Measurements from ENCODE around the gene CHSY1. TPM values are rescaled to one million over a fixed set of nuclear protein-coding genes. Genes with fewer than 3 reads are reported as not detected.

Gene CHSY1
- total RNA-seq, 2 donors from 2014 or later: 48.6 to 57.3 TPM

DNA sequence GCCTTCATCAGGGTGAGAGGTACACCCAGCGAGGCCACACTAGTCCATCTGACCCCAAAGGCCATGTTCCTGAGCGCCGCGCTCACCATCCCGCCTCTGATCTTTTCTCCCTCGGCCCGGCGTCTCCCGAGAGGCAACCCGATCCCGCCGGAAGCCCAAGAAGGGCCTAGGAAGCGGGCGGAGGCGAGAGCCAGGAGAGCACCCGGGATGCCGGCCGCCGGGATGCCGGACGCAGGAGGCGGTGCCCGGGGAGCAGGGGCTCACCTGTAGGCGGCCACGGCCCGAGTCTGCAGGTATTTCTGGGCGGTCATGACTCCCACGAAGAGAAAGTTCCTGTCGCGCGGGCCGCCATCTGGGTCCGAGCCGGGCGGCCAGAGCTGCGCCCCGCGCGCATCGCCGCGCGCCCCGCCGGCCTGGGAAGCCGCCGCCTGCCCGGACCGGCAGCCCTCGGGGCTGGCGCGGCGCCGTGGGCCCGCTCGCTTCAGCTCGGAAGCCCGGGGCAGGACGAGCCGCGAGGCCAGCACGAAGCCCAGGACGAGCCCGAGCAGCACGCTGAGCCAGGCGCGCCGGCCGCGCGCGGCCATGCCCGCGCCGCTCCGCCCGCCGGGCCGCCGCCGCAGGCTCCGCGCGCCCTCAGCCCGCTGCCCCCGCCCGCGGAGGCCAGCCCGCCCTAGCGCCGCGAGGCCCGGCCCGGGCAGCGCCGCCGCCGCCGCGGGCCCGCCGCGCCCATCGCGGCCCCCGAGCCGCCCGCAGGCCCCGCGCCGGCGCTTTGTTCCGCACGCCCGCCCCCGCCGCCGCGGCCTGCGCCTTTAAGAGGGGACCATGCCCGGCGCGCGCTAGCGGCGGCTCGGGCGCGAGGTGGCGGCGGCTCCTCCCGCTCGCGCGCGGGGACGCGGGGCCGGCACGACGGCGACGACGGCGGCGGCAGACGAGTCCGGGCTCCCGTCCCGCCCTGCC lies 697 bp downstream of the CHSY1 start:
- intact Hi-C loops (cut with DNase I): loop anchor here in 1 of 2 donors (5.0 kb wide), 1 partner anchor 54 kb away; no protein-coding TSS in a partner anchor
- DNase-seq (ENCODE audit: low spot score): no peak

DNA sequence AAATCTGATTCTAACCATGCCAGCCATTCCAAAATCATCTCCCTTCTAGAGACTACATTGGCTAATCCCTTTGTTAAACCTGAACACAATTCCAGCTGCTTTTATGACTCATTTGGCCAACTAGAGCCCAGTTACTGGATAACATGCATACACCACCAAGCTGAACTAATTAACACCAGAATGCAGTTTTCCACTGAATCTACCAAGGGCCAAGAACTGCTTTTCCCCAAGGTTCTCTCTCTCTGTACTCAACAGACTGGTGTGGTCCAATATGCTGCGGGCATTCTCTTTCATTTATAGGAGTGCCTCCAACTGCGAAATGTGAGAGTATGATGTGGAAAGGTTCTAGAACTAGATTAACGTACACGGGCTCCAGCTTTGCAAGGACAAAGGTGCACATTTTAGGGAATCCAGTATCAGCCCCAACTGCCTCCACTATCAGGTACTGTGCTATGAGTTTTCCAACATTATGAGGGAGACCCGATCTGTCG lies 1.5 kb downstream of the CHSY1 start:
- intact Hi-C loops (cut with DNase I): loop anchor here in 1 of 2 donors (5.0 kb wide), 1 partner anchor 53 kb away; no protein-coding TSS in a partner anchor
- no peak for DNase-seq (ENCODE audit: low spot score)

DNA sequence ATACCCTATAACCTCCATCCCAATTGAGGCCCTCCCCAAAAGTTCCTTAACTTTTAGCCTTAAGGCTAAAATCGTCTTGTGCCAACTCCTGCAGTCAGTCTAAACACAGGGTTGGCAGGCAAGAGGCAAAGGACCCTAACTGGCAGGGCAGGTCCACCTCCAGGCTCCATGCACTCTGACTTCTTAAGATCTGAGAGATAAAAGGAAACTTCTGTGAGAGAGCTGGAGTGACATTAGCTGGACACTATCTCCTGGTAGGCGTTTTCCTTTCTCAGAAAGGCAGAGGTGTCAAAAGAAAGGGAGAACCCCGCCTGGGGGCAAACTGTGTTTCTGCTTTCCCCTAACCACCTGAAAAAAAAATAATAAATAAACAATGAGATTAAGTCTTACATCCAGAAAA lies 3.6 kb downstream of the CHSY1 start:
- intact Hi-C loops (cut with DNase I): loop anchor here in 1 of 2 donors (10.0 kb wide), 1 partner anchor 73 kb away; no protein-coding TSS in a partner anchor
- no peak for DNase-seq (ENCODE audit: low spot score)

DNA sequence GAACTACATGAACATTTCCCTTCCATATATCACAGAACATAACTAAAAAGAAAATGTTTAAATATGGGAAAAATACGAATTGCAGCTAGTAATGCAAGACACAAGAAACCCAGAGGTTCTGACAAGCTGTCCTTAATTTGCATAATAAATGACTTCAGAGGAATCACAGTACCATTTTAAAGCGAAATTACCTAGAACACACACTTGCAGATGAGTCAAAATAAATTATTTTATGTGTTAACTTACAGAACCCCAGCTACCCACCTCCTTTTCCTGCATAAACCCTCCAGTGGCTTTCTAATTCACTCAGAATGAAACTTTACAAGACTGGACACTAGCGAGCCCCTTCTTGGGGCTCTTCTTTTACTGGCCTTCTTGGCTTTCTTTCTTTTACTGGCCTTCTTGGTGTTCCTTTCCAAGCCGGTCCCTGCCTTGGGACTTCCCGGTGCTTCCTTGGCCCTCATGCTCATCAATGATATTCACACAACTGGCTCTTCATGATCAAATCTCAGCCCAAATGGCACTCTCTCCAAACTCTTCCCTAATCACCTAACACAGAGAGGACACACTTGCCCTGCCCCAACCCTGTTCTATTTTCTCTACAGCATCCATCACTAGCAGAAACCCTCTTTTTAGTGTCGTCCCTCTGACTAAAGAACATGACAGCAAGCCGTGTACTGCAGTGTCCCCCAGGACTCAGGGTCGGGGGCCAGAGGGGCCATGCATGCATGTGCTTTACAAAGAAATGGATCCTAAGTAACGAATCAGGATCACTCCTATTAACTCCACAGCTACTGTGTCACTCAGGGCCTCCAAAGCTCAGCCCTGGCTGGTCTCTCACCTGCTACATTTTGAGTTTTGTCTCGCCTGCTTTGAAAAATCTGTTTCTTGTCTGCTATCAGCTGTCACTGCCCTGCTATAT lies 4.8 kb downstream of the CHSY1 start:
- intact Hi-C loops (cut with DNase I): loop anchor here in 1 of 2 donors (10.0 kb wide), 1 partner anchor 72 kb away; no protein-coding TSS in a partner anchor

GRCh38 chr15:101246391-101246790 lies 5.5 kb downstream of the CHSY1 start:
- intact Hi-C loops (cut with DNase I): loop anchor here in 1 of 2 donors (10.0 kb wide), 1 partner anchor 72 kb away; no protein-coding TSS in a partner anchor
- DNase-seq (ENCODE audit: low spot score): no peak

More for the DNA sequence above, 4.8 kb downstream of the CHSY1 start:
- DNase-seq (ENCODE audit: low spot score): no peak

DNA sequence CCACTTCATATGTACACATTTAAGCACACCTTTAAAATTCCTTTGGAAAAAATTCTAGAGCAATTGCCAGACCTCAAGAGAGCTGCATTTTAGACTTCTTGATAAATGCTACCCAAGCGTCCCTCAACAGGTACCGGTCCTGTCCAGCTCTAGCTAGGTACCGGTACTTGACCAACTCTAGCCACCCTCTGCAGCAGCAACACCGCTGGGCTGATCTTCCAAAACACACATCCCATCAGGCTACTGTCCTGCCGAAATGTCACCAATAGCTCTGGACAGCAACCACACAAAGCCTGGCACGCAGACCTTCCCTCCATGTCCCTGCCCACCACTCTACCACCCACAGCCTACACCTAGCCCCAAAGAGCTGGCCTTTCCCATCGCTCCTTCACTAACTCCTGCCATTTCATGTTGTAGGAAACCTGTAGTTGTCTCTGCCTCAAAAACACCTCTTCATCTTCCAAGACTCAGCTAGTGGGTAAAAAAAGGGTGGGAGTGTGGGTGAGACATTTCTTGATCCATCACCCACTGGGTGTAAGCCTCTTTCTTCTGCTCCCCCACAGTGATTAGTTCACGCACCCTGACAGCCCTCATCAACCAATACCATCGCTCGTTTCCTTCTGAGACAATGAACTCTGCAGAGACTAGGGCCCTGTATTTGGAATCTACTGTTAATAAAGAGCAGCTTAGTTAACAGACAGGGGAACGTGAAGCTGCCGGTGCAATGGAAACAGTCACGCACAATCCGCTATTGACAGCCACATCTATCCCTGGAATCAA lies 6.8 kb downstream of the CHSY1 start:
- intact Hi-C loops (cut with DNase I): loop anchor here in 1 of 2 donors (10.0 kb wide), 1 partner anchor 70 kb away; no protein-coding TSS in a partner anchor
- DNase-seq (ENCODE audit: low spot score): no peak

DNA sequence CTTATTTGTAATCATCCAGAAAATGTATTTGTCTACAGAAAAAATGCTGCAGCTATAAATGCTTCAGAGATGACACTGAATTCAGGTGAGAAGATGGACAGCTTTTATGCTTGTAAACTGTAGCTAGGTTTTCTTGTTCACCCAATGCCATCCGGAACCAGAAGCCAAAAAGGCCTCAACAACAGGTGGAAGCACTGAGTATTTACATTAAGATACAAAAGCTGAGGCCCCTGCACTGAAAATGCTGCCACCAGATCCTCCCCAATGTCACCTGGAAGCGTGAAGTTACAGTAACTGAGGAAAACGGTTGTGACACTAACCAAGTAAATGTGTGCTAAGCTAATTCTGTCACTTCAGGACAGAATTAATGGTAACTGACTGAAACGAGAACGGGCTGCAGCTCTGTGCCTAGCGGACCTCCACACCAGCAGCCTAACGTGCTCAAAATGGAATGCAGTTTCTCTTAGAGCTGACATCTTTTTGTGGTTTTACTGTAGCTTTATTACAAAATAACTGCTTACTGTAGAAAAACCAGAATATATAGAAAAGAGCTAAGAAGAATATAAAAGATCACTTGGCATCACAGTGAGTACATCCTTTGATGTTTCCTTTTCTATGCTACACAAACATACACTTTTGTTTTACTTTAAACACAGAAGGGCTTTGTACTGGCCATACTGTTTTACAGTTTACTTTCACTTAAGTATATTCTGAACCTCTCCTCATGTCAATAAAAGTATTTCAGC lies 7.6 kb downstream of the CHSY1 start:
- intact Hi-C loops (cut with DNase I): loop anchor here in 1 of 2 donors (10.0 kb wide), 1 partner anchor 69 kb away; no protein-coding TSS in a partner anchor
- no peak for DNase-seq (ENCODE audit: low spot score)

GRCh38 chr15:101243420-101243819 lies 8.4 kb downstream of the CHSY1 start:
- DNase-seq (ENCODE audit: low spot score): no peak
- intact Hi-C loops (cut with DNase I): loop anchor here in 1 of 2 donors (10.0 kb wide), 1 partner anchor 69 kb away; no protein-coding TSS in a partner anchor

DNA sequence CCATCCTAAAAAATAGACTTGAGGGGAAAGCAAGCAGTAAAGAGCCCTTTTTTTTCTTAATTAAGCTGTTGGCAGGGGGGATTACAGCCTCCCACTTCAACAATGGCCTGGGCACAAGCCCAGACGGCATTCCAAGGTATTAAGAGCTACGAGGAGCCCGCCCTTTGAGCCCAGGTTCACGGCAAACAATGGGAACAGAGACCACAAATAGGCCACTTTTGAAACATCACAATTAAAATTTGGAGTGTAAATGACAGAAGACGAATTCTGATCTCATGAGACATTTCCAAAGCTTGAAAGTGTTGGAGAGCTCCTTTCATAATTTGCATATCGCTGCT lies 8.9 kb downstream of the CHSY1 start:
- intact Hi-C loops (cut with DNase I): loop anchor here in 1 of 2 donors (10.0 kb wide), 1 partner anchor 68 kb away; no protein-coding TSS in a partner anchor
- no peak for DNase-seq (ENCODE audit: low spot score)

DNA sequence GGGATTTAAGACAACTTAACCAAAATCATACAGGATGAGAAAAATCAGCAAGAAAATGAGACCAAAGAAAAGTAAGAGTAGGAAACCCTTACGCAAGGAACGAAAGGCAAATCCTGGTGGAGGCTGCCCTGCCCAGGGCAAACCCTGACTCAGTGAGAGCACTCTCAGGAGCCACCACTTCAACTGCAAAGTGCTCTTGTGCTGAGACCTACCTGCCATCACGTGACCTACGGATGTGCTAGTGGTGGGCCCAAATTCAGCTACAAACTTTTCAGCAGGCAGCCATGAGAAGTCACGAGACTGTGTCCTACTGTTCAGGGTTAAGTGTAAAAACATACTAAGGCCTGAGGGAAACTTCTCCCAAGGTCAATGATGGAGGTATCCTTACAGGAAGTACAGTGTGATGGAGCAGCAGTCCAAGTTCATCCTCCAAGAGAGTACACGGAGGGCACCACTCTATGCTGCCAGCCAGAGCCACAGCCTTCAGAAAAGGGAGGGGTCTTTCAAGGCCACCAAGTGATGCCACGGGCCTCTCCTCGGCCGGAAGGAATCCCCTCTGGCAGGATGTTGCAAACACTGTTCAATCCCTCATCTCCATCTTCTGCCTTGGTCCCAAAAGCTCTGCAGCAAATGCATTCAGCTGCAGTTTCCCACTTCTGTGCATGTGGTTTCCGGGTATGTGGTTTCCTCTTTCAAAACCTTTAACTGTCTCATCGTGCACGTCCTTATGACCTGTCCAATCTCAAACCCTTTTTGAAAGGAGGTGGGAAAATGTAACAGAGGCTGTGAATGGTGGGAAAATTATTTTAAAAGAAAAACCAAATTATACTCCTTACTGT lies 9.5 kb downstream of the CHSY1 start:
- intact Hi-C loops (cut with DNase I): loop anchor here in 1 of 2 donors (10.0 kb wide), 1 partner anchor 68 kb away; no protein-coding TSS in a partner anchor
- no peak for DNase-seq (ENCODE audit: low spot score)

DNA sequence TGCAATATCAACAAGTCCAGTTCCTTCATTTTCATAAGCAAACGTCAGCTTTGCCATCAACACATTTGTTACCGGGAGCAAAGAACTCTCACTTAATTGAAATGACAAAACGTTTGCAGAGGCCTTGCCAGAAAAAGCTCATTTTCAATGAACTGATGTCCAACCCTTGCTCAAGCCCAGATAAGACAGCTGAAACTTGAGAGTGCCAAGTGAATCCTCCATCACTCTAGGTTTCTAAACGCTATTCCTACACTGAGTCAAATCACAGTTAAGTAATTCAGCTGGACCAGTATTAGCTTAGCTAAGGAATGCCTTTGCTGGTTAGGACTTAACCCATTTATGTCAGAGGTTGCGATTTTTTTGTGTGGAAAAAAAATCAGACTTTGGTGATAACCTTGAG lies 11.5 kb downstream of the CHSY1 start:
- intact Hi-C loops (cut with DNase I): loop anchor here in 1 of 2 donors (10.0 kb wide), 1 partner anchor 66 kb away; no protein-coding TSS in a partner anchor
- no peak for DNase-seq (ENCODE audit: low spot score)

GRCh38 chr15:101239724-101240136 lies 12.1 kb downstream of the CHSY1 start:
- no peak for DNase-seq (ENCODE audit: low spot score)
- intact Hi-C loops (cut with DNase I): loop anchor here in 1 of 2 donors (10.0 kb wide), 1 partner anchor 65 kb away; no protein-coding TSS in a partner anchor

DNA sequence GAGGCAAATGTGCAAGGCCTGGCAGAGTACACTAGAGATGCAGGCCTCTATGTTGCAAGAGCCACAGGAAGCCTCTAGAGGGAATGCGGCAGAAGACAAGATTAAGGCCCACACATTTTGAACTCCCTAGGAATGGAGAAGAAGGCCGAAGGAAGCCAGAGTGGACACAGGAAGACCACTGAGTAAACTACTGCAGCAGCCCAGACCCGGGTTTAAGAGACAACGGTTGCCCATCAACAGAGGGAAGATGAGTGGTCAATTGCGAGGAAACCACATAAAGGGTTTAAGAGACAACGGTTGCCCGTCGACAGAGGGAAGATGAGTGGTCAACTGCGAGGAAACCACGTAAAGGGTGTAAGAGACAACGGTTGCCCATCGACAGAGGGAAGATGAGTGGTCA lies 14.6 kb downstream of the CHSY1 start:
- intact Hi-C loops (cut with DNase I): no loop called here

GRCh38 chr15:101233651-101234280 lies 18.1 kb downstream of the CHSY1 start:
- intact Hi-C loops (cut with DNase I): loop anchor here in 1 of 2 donors (2.0 kb wide), 1 partner anchor 43 kb away; the partner anchor contains the start of gene SELENOS
- no peak for DNase-seq (ENCODE audit: low spot score)

More for the DNA sequence above, 14.6 kb downstream of the CHSY1 start:
- DNase-seq (ENCODE audit: low spot score): no peak

DNA sequence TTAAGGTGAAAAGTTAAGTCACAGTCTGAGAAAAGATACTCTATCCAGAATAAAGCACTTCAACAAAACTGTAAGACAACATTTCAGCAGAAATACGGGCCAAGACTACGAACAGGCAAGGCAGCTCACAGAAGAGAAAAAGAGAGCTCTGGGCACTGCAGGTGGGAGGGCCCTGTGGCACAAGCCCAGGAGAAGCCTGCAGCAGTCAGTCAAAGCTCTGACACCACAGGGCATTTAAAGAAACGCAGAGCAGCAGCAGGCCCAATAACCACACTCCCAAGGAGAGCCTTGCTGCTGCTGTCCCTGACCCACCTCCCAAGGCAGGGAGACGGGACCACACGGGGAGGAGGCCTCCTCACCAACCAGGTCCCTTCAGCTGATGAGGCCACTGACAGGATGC lies 19.2 kb downstream of the CHSY1 start:
- DNase-seq (ENCODE audit: low spot score): no peak
- intact Hi-C loops (cut with DNase I): loop anchor here in 1 of 2 donors (2.0 kb wide), 1 partner anchor 44 kb away; the partner anchor contains the start of gene SELENOS

- intact Hi-C loops (cut with DNase I): no loop called here
These were observed 23.5 kb downstream of the CHSY1 start for GRCh38 chr15:101228313-101228712.

More at GRCh38 chr15:101228313-101228712, 23.5 kb downstream of the CHSY1 start:
- DNase-seq (ENCODE audit: low spot score): no peak

All from posterior vena cava (tissue), 2 donors.